ENCODE data around the gene BIRC3.
"Not testable (repeated sequence)": the region's sequence is repeated elsewhere in the genome, so short reads cannot be mapped to it uniquely, and the experiment has no call there.

BIRC3 gene

DNA sequence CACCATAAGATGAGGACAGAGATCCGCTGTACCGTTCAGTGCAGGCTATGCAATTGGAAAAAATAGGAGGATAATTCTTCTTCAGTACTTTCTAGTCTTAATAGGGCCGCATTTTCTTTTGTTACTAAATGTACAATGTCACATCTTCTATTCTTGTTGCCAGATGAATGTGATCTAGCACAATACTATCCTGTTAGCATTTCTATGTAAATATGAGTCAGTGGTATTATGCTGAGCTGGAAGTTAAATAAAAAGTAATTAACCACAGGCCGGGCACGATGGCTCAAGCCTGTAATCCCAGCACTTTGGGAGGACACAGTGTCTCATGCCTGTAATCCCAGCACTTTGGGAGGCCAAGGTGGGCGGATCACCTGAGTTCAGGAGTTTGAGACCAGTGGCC lies 24.4 kb upstream of the BIRC3 start:
- TF ChIP-seq, protein P1, sequence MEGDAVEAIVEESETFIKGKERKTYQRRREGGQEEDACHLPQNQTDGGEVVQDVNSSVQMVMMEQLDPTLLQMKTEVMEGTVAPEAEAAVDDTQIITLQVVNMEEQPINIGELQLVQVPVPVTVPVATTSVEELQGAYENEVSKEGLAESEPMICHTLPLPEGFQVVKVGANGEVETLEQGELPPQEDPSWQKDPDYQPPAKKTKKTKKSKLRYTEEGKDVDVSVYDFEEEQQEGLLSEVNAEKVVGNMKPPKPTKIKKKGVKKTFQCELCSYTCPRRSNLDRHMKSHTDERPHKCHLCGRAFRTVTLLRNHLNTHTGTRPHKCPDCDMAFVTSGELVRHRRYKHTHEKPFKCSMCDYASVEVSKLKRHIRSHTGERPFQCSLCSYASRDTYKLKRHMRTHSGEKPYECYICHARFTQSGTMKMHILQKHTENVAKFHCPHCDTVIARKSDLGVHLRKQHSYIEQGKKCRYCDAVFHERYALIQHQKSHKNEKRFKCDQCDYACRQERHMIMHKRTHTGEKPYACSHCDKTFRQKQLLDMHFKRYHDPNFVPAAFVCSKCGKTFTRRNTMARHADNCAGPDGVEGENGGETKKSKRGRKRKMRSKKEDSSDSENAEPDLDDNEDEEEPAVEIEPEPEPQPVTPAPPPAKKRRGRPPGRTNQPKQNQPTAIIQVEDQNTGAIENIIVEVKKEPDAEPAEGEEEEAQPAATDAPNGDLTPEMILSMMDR (IDR thresholded peaks at IDR 0.05; ENCODE audit: low read depth, low read length, missing control alignments): no peak

DNA sequence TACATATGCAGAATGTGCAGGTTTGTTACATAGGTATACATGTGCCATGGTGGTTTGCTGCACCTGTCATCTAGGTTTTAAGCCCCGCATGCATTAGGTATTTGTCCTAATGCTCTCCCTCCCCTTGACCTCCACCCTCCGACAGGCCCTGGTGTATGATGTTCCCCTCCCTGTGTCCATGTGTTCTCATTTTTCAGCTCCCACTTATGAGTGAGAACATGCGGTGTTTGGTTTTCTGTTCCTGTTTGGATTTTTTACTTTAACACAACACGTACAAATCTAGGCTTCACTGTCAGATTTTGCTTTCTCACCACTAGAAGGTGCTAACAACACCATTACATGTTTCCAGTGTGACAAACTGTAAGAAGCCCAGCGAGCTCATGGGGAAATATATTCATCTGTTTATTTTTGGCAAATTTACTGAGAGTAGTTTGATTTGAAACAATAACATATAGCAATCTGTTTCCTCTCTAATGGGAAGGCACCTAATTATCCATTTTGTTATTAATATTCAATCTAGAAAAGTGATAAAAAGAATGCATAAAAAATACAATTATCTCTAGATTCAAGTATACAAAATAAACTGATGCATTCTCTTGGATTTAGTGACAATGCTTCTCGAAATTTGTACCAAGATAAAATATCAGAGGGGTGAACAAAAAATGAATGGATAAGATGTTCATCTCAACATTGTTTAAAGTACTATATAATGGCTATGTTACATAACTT lies 23.2 kb upstream of the BIRC3 start:
- no peak for DNase-seq (ENCODE audit: low read depth)
- TF ChIP-seq, protein P1 (IDR thresholded peaks at IDR 0.05; ENCODE audit: low read depth, low read length, missing control alignments): peak; percentile 72
- in situ Hi-C loops (cut with HindIII; ENCODE audit: low sequenced_read_pairs): no loop called here
- H3K4me3 ChIP-seq (ENCODE audit: low read depth, low read length): no peak overlapping the region

More for the DNA sequence above, 24.4 kb upstream of the BIRC3 start:
- DNase-seq (ENCODE audit: low read depth): no peak
- in situ Hi-C loops (cut with HindIII; ENCODE audit: low sequenced_read_pairs): no loop called here
- H3K4me3 ChIP-seq (ENCODE audit: low read depth, low read length): no peak overlapping the region

- TF ChIP-seq, protein P1 (IDR thresholded peaks at IDR 0.05; ENCODE audit: low read depth, low read length, missing control alignments): no peak
- no peak overlapping the region for H3K4me3 ChIP-seq (ENCODE audit: low read depth, low read length)
- DNase-seq (ENCODE audit: low read depth): no peak
- in situ Hi-C loops (cut with HindIII; ENCODE audit: low sequenced_read_pairs): no loop called here
Observed at GRCh38 chr11:102295045-102295444, 22.2 kb upstream of the BIRC3 start.

DNA sequence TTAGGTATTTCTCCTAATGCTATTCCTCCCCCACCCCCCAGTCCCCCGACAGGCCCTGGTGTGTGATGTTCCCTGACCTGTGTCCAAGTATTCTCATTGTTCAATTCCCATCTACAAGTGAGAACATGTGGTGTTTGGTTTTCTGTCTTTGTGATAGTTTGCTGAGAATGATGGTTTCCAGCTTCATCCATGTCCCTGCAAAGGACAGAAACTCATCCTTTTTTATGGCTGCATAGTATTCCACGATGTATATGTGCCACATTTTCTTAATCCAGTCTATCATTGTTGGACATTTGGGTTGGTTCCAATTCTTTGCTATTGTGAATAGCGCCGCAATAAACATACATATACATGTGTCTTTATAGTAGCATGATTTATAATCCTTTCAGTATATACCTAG lies 20.5 kb upstream of the BIRC3 start:
- DNase-seq (ENCODE audit: low read depth); H3K4me3 ChIP-seq (ENCODE audit: low read depth, low read length); in situ Hi-C loops (cut with HindIII; ENCODE audit: low sequenced_read_pairs): not testable (repeated sequence)

GRCh38 chr11:102300837-102301236 lies 16.4 kb upstream of the BIRC3 start:
- DNase-seq (ENCODE audit: low read depth); in situ Hi-C loops (cut with HindIII; ENCODE audit: low sequenced_read_pairs); H3K4me3 ChIP-seq (ENCODE audit: low read depth, low read length): not testable (repeated sequence)

DNA sequence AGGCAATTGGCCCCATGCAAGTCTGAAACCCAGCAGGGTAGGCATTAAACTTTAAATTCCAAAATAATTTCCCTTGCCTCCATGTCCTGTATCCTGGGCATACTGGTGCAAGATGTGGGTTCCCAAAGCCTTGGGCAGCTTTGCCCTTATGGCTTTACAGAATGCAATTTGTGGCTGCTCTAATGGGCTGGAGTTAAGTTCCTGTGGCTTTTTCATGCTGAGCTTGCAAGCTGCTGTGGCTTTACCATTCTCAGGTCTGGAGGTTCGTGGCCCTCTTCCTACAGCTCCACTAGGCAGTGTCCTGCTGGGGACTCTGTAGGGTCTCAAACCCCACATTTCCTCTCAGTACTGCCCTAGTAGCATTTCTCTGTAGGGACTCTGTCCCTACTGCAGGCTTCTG lies 15.0 kb upstream of the BIRC3 start:
- DNase-seq (ENCODE audit: low read depth): no peak
- TF ChIP-seq, protein P1 (IDR thresholded peaks at IDR 0.05; ENCODE audit: low read depth, low read length, missing control alignments): no peak
- in situ Hi-C loops (cut with HindIII; ENCODE audit: low sequenced_read_pairs): no loop called here
- no peak overlapping the region for H3K4me3 ChIP-seq (ENCODE audit: low read depth, low read length)

GRCh38 chr11:102304686-102305085 lies 12.6 kb upstream of the BIRC3 start:
- H3K4me3 ChIP-seq (ENCODE audit: low read depth, low read length): no peak overlapping the region
- in situ Hi-C loops (cut with HindIII; ENCODE audit: low sequenced_read_pairs): no loop called here
- TF ChIP-seq, protein P1 (IDR thresholded peaks at IDR 0.05; ENCODE audit: low read depth, low read length, missing control alignments): no peak
- DNase-seq (ENCODE audit: low read depth): no peak

Measured in astrocyte of the cerebellum (primary cell).